GM19239 (cell line): ENCODE data around the gene PAK4.
"Not testable (repeated sequence)": the region's sequence is repeated elsewhere in the genome, so short reads cannot be mapped to it uniquely, and the experiment has no call there.

Experiments
- DNase-seq: peaks from one replicate; pipeline ENCODE4 v3.0.0; 2011; ENCODE audit warnings: low spot score; ENCODE audit not compliant: insufficient read length
- FAIRE-seq: peaks from 2 replicates; lab custom pipeline; 2011; peaks lifted over from hg19 to GRCh38; lab: Jason Lieb, UNC

PAK4 gene

GRCh38 chr19:39196860-39197562, 71.4 kb downstream of the PAK4 start, which contains the start of gene NCCRP1:
TSS of gene NCCRP1 (plus strand) at chr19:39196964. CDS start at chr19:39196983, 19 bp downstream.
- DNase-seq = no peak
- FAIRE-seq = no peak

- DNase-seq = no peak
- no peak for FAIRE-seq
Observed at GRCh38 chr19:39197808-39198207, 72.2 kb downstream of the PAK4 start.

GRCh38 chr19:39199025-39199424, 73.4 kb downstream of the PAK4 start:
- no peak for DNase-seq
- no peak for FAIRE-seq

- no peak for DNase-seq
- FAIRE-seq = no peak
Observed at GRCh38 chr19:39200066-39200802, 74.6 kb downstream of the PAK4 start.

GRCh38 chr19:39200803-39201115, 75.2 kb downstream of the PAK4 start:
- no peak for DNase-seq
- FAIRE-seq = no peak

GRCh38 chr19:39202998-39203355, 77.4 kb downstream of the PAK4 start:
- DNase-seq = no peak
- FAIRE-seq = no peak

GRCh38 chr19:39203372-39204341, 78.1 kb downstream of the PAK4 start, which contains the start of gene SYCN:
TSS of gene SYCN (minus strand) at chr19:39204263. CDS start at chr19:39204254, 9 bp downstream.
- FAIRE-seq = no peak
- DNase-seq = no peak

- FAIRE-seq (no peak), DNase-seq (no peak)
Observed at GRCh38 chr19:39205449-39205764, 79.8 kb downstream of the PAK4 start.

GRCh38 chr19:39206122-39206521, 80.5 kb downstream of the PAK4 start:
- FAIRE-seq (no peak), DNase-seq (no peak)

GRCh38 chr19:39207293-39207836, 81.8 kb downstream of the PAK4 start:
- DNase-seq = no peak
- FAIRE-seq = no peak

- FAIRE-seq (no peak), DNase-seq (no peak)
Observed at GRCh38 chr19:39208175-39208795, 82.7 kb downstream of the PAK4 start.

GRCh38 chr19:39209196-39209595, 83.6 kb downstream of the PAK4 start:
- DNase-seq (no peak), FAIRE-seq (no peak)

- FAIRE-seq (no peak), DNase-seq (no peak)
Observed at GRCh38 chr19:39211731-39212374, 86.3 kb downstream of the PAK4 start.

- DNase-seq = no peak
- no peak for FAIRE-seq
Observed at GRCh38 chr19:39212375-39212742, 86.8 kb downstream of the PAK4 start.

GRCh38 chr19:39215323-39215722, 89.7 kb downstream of the PAK4 start:
- FAIRE-seq = not testable (repeated sequence)

GRCh38 chr19:39217094-39217493, 91.5 kb downstream of the PAK4 start:
- FAIRE-seq = no peak
- no peak for DNase-seq

More at GRCh38 chr19:39215323-39215722, 89.7 kb downstream of the PAK4 start:
- DNase-seq = not testable (repeated sequence)

GRCh38 chr19:39218230-39219007, 92.8 kb downstream of the PAK4 start:
- FAIRE-seq (no peak), DNase-seq (no peak)

GRCh38 chr19:39219108-39219507, 93.5 kb downstream of the PAK4 start:
- FAIRE-seq, DNase-seq: not testable (repeated sequence)
